ENCODE data around the gene LSP1. TPM values are rescaled to one million over a fixed set of nuclear protein-coding genes. Genes with fewer than 3 reads are reported as not detected.
A peak's percentile ranks its signal among the peaks of the same experiment; 100 is the strongest.

The LSP1 gene
- total and polyA plus RNA-seq, 2 of the 13 experiments (the other 11 are each of a cell fraction or from before 2014, with no cell fraction given): 0.59 to 1.00 TPM

- TF ChIP-seq ZBTB2 (CRISPR knock-in tag; IDR thresholded peaks at IDR 0.05; ENCODE audit: low read depth) (no peak), SPEN (CRISPR knock-in tag; IDR thresholded peaks at IDR 0.05; ENCODE audit: low read depth) (0 out of 2 replicates have a peak, but pooled peaks have one; percentile 0), ZNF276 (CRISPR knock-in tag; IDR thresholded peaks at IDR 0.05; ENCODE audit: low read depth) (0 out of 2 replicates have a peak, but pooled peaks have one; percentile 58), ZNF274 (CRISPR knock-in tag; IDR thresholded peaks at IDR 0.05) (peak; percentile 72; the same call in 1 of the 2 replicates), CTCF (CRISPR knock-in tag; IDR thresholded peaks at IDR 0.05) (peak; percentile 97), KLF9 (CRISPR knock-in tag; IDR thresholded peaks at IDR 0.05; ENCODE audit: low read depth) (no peak), MAFK (conservative IDR thresholded peaks at IDR 0.05 in 1 of 2, IDR thresholded peaks at IDR 0.05 in 1 of 2; ENCODE audit: low read length in 2 of 2) (no peak), ZKSCAN5 (CRISPR knock-in tag; IDR thresholded peaks at IDR 0.05) (no peak), ATF1 (CRISPR knock-in tag; IDR thresholded peaks at IDR 0.05) (no peak), ZNF607 (CRISPR knock-in tag; IDR thresholded peaks at IDR 0.05; ENCODE audit: borderline replicate concordance) (0 out of 2 replicates have a peak, but pooled peaks have one; percentile 24), PCBP1 (IDR thresholded peaks at IDR 0.05; ENCODE audit: borderline replicate concordance, low read depth, low read length) (0 out of 2 replicates have a peak, but pooled peaks have one; percentile 68), ZNF619 (CRISPR knock-in tag; IDR thresholded peaks at IDR 0.05) (0 out of 2 replicates have a peak, but pooled peaks have one; percentile 52), SRSF4 (IDR thresholded peaks at IDR 0.05; ENCODE audit: low read depth, low read length, poor library complexity, severe bottlenecking) (no peak), MED13 (CRISPR knock-in tag; IDR thresholded peaks at IDR 0.05) (0 out of 2 replicates have a peak, but pooled peaks have one; percentile 36), ZNF605 (CRISPR knock-in tag; IDR thresholded peaks at IDR 0.05) (peak; percentile 52; the same call in 1 of the 2 replicates), KDM2A (CRISPR knock-in tag; IDR thresholded peaks at IDR 0.05; ENCODE audit: borderline replicate concordance, low read depth) (peak; percentile 65; the same call in 1 of the 2 replicates), ZFP36 (IDR thresholded peaks at IDR 0.05; ENCODE audit: borderline replicate concordance, low read depth, low read length, partially characterized antibody) (no peak)
- TF ChIP-seq, protein P1, sequence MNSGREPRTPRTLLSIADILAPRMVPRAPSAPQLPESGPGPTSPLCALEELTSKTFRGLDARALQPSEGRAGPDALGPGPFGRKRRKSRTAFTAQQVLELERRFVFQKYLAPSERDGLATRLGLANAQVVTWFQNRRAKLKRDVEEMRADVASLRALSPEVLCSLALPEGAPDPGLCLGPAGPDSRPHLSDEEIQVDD (CRISPR knock-in tag; IDR thresholded peaks at IDR 0.05; ENCODE audit: borderline replicate concordance): no peak
- TF ChIP-seq, protein P2, sequence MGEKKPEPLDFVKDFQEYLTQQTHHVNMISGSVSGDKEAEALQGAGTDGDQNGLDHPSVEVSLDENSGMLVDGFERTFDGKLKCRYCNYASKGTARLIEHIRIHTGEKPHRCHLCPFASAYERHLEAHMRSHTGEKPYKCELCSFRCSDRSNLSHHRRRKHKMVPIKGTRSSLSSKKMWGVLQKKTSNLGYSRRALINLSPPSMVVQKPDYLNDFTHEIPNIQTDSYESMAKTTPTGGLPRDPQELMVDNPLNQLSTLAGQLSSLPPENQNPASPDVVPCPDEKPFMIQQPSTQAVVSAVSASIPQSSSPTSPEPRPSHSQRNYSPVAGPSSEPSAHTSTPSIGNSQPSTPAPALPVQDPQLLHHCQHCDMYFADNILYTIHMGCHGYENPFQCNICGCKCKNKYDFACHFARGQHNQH (CRISPR knock-in tag; IDR thresholded peaks at IDR 0.05): 0 out of 2 replicates have a peak, but pooled peaks have one; percentile 44
- TF ChIP-seq, protein P3, sequence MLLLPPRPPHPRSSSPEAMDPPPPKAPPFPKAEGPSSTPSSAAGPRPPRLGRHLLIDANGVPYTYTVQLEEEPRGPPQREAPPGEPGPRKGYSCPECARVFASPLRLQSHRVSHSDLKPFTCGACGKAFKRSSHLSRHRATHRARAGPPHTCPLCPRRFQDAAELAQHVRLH (CRISPR knock-in tag; IDR thresholded peaks at IDR 0.05; ENCODE audit: borderline replicate concordance, low read depth): no peak
Measured at GRCh38 chr11:1882265-1883238, 29.7 kb downstream of the LSP1 start (continued).

All from HepG2 (cell line).